Loucy (cell line): ENCODE measurements around the gene CNTN4.

Experiments used
- CTCF ChIP-seq: fragments of 200-600 bp; sonication (generic); conservative IDR thresholded peaks from 2 replicates; pipeline ENCODE4 v1.5.1; 2014; ENCODE audit warnings: mild to moderate bottlenecking, antibody characterized with exemption, low read length
- EZH2phosphoT487 ChIP-seq: fragments of 200-600 bp; IDR thresholded peaks from 2 replicates; pipeline ENCODE4 v1.6.1; 2018; ENCODE audit warnings: antibody characterized with exemption, mild to moderate bottlenecking, moderate library complexity, borderline replicate concordance

DNA sequence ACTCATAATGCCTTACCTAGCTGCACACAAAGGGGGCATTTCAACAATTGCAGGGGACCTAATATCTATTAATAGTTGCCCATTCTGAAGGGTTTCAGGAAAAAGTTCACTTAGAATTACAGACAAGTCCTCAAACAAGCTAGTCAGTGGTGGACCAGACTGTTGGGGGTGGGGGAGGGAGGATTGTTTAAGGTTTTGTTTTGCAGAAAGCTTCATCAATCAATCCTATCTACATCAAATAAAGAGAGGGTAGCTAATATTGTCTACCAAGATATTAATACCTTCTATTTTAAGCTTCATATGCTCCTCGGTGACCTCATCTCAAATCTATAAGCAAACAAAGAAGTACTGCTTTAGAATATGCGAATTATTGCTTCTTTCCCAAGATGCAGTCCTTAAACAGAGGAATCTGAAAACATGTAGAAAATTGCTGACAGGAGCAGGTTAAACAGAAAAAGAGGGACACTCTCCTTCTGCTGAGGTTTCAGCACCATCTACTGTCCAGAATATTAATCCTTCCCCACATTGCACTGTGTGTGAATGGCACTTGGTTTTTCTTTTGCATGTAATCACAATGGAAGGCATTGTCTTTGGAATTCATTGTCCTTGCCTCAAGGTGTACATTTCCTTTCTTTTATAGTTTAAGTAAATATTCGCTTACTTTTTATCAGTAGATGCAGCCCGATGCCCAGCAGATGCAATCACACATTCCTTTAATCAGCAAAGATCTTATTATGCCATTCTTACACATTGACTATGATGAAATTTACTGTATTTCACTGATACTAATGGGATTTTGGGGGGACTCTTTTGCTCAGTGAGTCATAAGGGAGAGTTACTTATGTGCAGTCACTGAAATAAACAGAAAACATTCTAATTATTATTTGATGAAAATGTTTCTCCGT, 916.8 kb downstream of the CNTN4 start:
- peak; percentile 73 for TF ChIP-seq CTCF
- TF ChIP-seq EZH2phosphoT487: no peak
